Choroid plexus epithelial cell (primary cell): Measurements from ENCODE around the gene PRIMPOL.
"Not testable (repeated sequence)": the region's sequence is repeated elsewhere in the genome, so short reads cannot be mapped to it uniquely, and the experiment has no call there.

ENCODE experiments used
- DNase-seq: peaks from one replicate; pipeline ENCODE4 v3.0.0-alpha.2; 2010; ENCODE audit warnings: low read depth
- H3K4me3 ChIP-seq: 2 replicates; pipeline ENCODE4 v1.5.1; 2011; ENCODE audit warnings: low read depth, mild to moderate bottlenecking, control low read depth, low read length, moderate library complexity
- TF ChIP-seq, protein P1 (sequence below): conservative IDR thresholded peaks from 2 replicates; pipeline ENCODE4 v1.5.1; 2011; ENCODE audit warnings: low read depth, mild to moderate bottlenecking, control low read depth, inconsistent platforms, low read length, moderate library complexity

The PRIMPOL gene

GRCh38 chr4:184617600-184618196 is 31.8 kb upstream of the PRIMPOL start:
- no peak for DNase-seq
- TF ChIP-seq, protein P1, sequence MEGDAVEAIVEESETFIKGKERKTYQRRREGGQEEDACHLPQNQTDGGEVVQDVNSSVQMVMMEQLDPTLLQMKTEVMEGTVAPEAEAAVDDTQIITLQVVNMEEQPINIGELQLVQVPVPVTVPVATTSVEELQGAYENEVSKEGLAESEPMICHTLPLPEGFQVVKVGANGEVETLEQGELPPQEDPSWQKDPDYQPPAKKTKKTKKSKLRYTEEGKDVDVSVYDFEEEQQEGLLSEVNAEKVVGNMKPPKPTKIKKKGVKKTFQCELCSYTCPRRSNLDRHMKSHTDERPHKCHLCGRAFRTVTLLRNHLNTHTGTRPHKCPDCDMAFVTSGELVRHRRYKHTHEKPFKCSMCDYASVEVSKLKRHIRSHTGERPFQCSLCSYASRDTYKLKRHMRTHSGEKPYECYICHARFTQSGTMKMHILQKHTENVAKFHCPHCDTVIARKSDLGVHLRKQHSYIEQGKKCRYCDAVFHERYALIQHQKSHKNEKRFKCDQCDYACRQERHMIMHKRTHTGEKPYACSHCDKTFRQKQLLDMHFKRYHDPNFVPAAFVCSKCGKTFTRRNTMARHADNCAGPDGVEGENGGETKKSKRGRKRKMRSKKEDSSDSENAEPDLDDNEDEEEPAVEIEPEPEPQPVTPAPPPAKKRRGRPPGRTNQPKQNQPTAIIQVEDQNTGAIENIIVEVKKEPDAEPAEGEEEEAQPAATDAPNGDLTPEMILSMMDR = no peak
- no peak overlapping the region for H3K4me3 ChIP-seq

GRCh38 chr4:184620212-184620867 is 29.2 kb upstream of the PRIMPOL start:
- TF ChIP-seq, protein P1 = no peak
- no peak for DNase-seq

GRCh38 chr4:184621518-184621917 is 28.0 kb upstream of the PRIMPOL start:
- no peak for DNase-seq
- no peak overlapping the region for H3K4me3 ChIP-seq
- TF ChIP-seq, protein P1 = no peak

More at GRCh38 chr4:184620212-184620867, 29.2 kb upstream of the PRIMPOL start:
- H3K4me3 ChIP-seq = no peak overlapping the region

DNA sequence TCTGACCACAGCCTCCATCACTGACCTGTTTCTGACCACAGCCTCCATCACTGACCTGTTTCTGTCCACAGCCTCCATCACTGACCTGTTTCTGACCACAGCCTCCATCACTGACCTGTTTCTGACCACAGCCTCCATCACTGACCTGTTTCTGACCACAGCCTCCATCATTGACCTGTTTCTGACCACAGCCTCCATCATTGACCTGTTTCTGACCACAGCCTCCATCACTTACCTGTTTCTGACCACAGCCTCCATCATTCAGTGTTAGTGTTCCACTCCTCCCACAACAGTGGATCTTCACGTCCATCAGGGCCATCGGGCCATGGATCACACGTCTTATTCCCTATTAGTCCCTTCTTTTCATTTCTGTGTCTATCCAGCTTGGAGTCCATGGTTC is 25.0 kb upstream of the PRIMPOL start:
- H3K4me3 ChIP-seq, DNase-seq: not testable (repeated sequence)

DNA sequence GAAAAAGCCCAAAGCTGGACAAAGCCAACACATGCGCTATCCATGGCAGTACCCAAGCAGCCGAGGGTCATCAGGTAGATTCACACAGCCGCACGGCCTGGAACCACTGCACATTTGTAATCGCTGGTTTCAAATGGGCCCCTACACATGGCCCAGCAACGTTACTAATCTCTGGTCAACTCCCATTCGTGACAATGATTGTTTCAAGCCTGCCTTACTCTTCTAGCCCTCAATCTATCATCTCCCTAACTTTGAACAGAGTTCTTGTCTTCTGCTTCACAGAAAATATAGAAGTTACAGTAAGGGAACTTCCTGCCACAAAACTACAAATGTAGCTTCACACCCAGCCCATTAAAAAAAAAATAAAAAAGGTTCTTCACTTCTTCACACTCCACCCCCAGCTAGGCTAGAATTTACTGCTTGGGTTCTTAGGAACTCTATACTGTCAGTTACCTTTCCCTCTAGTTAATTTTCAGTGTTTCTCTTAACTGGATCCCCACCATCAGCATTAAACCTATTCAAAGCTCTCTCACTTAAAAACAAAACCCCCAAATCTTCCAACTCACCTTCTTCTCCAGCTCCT is 24.5 kb upstream of the PRIMPOL start:
- H3K4me3 ChIP-seq = no peak overlapping the region
- TF ChIP-seq, protein P1 = no peak

DNA sequence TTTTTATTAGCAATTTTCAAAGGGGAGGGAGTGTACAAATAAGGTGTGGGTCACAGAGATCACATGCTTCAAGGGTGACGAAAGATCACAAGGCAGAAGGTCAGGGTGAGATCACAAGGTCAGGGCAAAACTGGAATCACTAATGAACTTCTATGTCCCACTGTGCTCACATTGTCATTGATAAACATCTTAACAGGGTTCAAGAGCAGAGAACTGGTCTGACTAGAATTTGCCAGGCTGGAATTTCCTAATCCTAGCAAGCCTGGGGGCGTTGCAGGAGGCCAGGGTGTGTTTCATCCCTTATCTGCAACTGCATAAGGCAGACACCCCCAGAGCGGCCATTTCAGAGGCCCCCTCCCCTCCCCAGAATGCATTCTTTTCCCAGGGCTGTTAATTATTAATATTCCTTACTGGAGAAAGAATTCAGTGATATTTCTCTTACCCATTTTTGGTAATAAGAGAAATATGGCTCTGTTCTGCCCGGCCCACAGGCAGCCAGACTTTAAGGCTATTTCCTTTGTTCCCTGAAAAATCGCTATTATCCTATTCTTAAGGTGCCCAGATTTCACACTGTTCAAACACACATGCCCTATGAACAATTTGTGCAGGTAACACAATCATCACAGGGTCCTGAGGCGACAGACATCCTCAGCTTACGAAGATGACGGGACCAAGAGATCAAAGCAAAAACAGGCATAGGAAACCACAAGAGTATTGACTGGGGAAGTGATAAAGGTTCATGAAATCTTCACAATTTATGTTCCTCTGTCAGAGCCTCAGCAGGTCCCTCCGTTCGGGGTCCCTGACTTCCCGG is 23.5 kb upstream of the PRIMPOL start:
- not testable (repeated sequence) for H3K4me3 ChIP-seq, DNase-seq

More for the DNA sequence above, 24.5 kb upstream of the PRIMPOL start:
- DNase-seq = no peak

DNA sequence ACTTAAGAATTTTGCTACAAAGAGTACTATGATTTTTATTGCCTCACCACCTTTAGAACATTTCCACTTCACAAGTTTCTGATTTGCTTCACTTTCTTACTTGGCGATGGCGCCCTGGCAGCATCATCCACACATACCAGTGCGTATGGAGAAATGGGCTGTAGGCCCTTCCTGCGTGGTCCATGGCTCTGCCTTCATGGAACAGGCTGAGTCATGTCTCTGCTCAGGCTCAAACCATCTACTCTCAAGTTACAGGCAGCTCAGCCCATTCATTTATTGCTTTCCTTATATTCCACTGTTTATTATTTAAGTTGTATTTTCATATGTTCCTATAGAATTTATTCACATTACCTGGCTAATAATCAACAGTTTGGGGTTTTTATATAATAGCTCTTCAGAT is 21.4 kb upstream of the PRIMPOL start:
- TF ChIP-seq, protein P1 = no peak
- peak; percentile 35 for DNase-seq
- no peak overlapping the region for H3K4me3 ChIP-seq
